HepG2 (cell line): ENCODE data around the gene ABHD6. TPM values are rescaled to one million over a fixed set of nuclear protein-coding genes. Genes with fewer than 3 reads are reported as not detected.

Source experiments
- ATF7-NPFF ChIP-seq: sonication (generic); formaldehyde crosslinking; IDR thresholded peaks from 2 replicates; pipeline ENCODE4 v1.8.1; 2023; ENCODE audit warnings: mild to moderate bottlenecking, low read depth, missing genetic modification reagents, moderate library complexity
- CENPX ChIP-seq: sonication (generic); formaldehyde crosslinking; IDR thresholded peaks from 2 replicates; pipeline ENCODE4 v1.9.0; 2021; ENCODE audit warnings: mild to moderate bottlenecking, missing genetic modification reagents, moderate library complexity
- EED ChIP-seq: sonication (generic); formaldehyde crosslinking; IDR thresholded peaks from 2 replicates; pipeline ENCODE4 v1.5.0; 2020; ENCODE audit warnings: mild to moderate bottlenecking, missing genetic modification reagents
- HDAC1 ChIP-seq: sonication (generic); formaldehyde crosslinking; IDR thresholded peaks from 2 replicates; pipeline ENCODE4 v1.5.1; 2020; ENCODE audit warnings: mild to moderate bottlenecking, missing genetic modification reagents
- KMT2A ChIP-seq: sonication (generic); formaldehyde crosslinking; IDR thresholded peaks from 2 replicates; pipeline ENCODE4 v1.4.0; 2020; ENCODE audit warnings: missing genetic modification reagents
- KMT2B ChIP-seq: IDR thresholded peaks from 2 replicates; pipeline ENCODE4 v1.6.1; 2016; ENCODE audit warnings: missing genetic modification reagents, missing compliant biosample characterization
- NR1H2 ChIP-seq: sonication (generic); formaldehyde crosslinking; IDR thresholded peaks from 2 replicates; pipeline ENCODE4 v1.8.1; 2022; ENCODE audit warnings: low read depth, missing genetic modification reagents, borderline replicate concordance
- POLR2A ChIP-seq, 2 experiments: IDR thresholded peaks; 2 replicates each; pipeline ENCODE4 v1.6.1; 2011; ENCODE audit warnings: low read depth in 2 of 2, low read length in 2 of 2, mild to moderate bottlenecking in 1 of 2, moderate library complexity in 1 of 2; ENCODE audit not compliant: insufficient read depth in 1 of 2
- SKI ChIP-seq: fragments of 450-650 bp; IDR thresholded peaks from one replicate; pipeline ENCODE4 v1.6.1; 2018; ENCODE audit warnings: mild to moderate bottlenecking; ENCODE audit not compliant: partially characterized antibody
- SMC3 ChIP-seq: IDR thresholded peaks from 2 replicates; pipeline ENCODE4 v1.6.1; 2011; ENCODE audit warnings: low read length, improper control_type of control experiment
- SNRNP70 ChIP-seq: fragments of 200-400 bp; formaldehyde crosslinking; IDR thresholded peaks from 2 replicates; pipeline ENCODE4 v1.6.1; 2017; ENCODE audit warnings: mild to moderate bottlenecking, low read depth, low read length, moderate library complexity
- SP2 ChIP-seq: sonication (generic); formaldehyde crosslinking; IDR thresholded peaks from 2 replicates; pipeline ENCODE4 v1.5.1; 2020; ENCODE audit warnings: mild to moderate bottlenecking, missing genetic modification reagents
- STAG1 ChIP-seq: sonication (generic); formaldehyde crosslinking; IDR thresholded peaks from 2 replicates; pipeline ENCODE4 v1.4.0; 2020; ENCODE audit warnings: missing genetic modification reagents
- YEATS4 ChIP-seq: sonication (generic); formaldehyde crosslinking; IDR thresholded peaks from 2 replicates; pipeline ENCODE4 v1.4.0; 2020; ENCODE audit warnings: missing genetic modification reagents, borderline replicate concordance
- ZBTB4 ChIP-seq: sonication (generic); formaldehyde crosslinking; IDR thresholded peaks from 2 replicates; pipeline ENCODE4 v1.4.0; 2020; ENCODE audit warnings: missing genetic modification reagents, mild to moderate bottlenecking, borderline replicate concordance
- ZBTB7A ChIP-seq: sonication (generic); formaldehyde crosslinking; IDR thresholded peaks from 2 replicates; pipeline ENCODE4 v1.8.0; 2022; ENCODE audit warnings: mild to moderate bottlenecking, missing genetic modification reagents
- ZNF367 ChIP-seq: sonication (generic); formaldehyde crosslinking; IDR thresholded peaks from 2 replicates; pipeline ENCODE4 v1.4.0; 2020; ENCODE audit warnings: missing genetic modification reagents, borderline replicate concordance
- ZNF547 ChIP-seq: sonication (generic); formaldehyde crosslinking; IDR thresholded peaks from 2 replicates; pipeline ENCODE4 v1.5.1; 2020; ENCODE audit warnings: mild to moderate bottlenecking, missing genetic modification reagents
- ZNF619 ChIP-seq: sonication (generic); formaldehyde crosslinking; IDR thresholded peaks from 2 replicates; pipeline ENCODE4 v1.4.0; 2020; ENCODE audit warnings: mild to moderate bottlenecking, missing genetic modification reagents
- ZNF746 ChIP-seq: sonication (generic); formaldehyde crosslinking; IDR thresholded peaks from 2 replicates; pipeline ENCODE4 v1.8.0; 2022; ENCODE audit warnings: mild to moderate bottlenecking, missing genetic modification reagents
- ZSCAN20 ChIP-seq: sonication (generic); formaldehyde crosslinking; IDR thresholded peaks from 2 replicates; pipeline ENCODE4 v1.4.0; 2020; ENCODE audit warnings: missing genetic modification reagents, mild to moderate bottlenecking, borderline replicate concordance
- ZSCAN31 ChIP-seq: sonication (generic); formaldehyde crosslinking; IDR thresholded peaks from 2 replicates; pipeline ENCODE4 v1.5.0; 2020; ENCODE audit warnings: low read depth, mild to moderate bottlenecking, missing genetic modification reagents
- polyA plus RNA-seq, 8 experiments: library from polyadenylated mRNA; depleted of rRNA in 3 of 8; stranded (reverse) in 7 of 8; unstranded in 1 of 8; fragments of >200 nt; fragmentation: Illumina TruSeq in 4 of 8; extraction: Trizol in 4 of 8; gene quantifications; 2 replicates each; pipeline versions ENCODE4 v1.2.1 to v1.2.3, GENCODE V29; 2011 to 2016; ENCODE audit warnings: low read depth in 4 of 8, missing spikeins in 1 of 8, mixed read lengths in 1 of 8; ENCODE audit not compliant: insufficient read depth in 1 of 8
- total RNA-seq, 5 experiments: library from RNA; depleted of rRNA; stranded (reverse); fragments of >200 nt; fragmentation: Illumina TruSeq; extraction: Trizol; gene quantifications; 2 replicates each; pipeline ENCODE4 v1.2.3, GENCODE V29; 2016; ENCODE audit warnings: low read depth in 1 of 5
- TF ChIP-seq, protein P1 (sequence below): sonication (generic); formaldehyde crosslinking; IDR thresholded peaks from 2 replicates; pipeline ENCODE4 v1.4.0; 2020; ENCODE audit warnings: missing genetic modification reagents

The ABHD6 gene
- total and polyA plus RNA-seq, 2 of the 13 experiments (the other 11 are each of a cell fraction or from before 2014, with no cell fraction given) = 9.0 to 17.2 TPM

- TF ChIP-seq HDAC1 (CRISPR knock-in tag) (peak; percentile 75), SP2 (CRISPR knock-in tag) (peak; percentile 82), SKI (peak; percentile 35), ATF7-NPFF (no peak), POLR2A (IDR thresholded peaks at IDR 0.05; ENCODE audit: insufficient read depth in 1 of 2, low read depth in 2 of 2, low read length in 2 of 2) (peak; percentile 70 to 73), KMT2B (peak; percentile 94), ZNF547 (CRISPR knock-in tag) (peak; percentile 64; the same call in 1 of the 2 replicates), KMT2A (CRISPR knock-in tag) (peak; percentile 80), ZNF367 (CRISPR knock-in tag) (no peak), ZSCAN20 (CRISPR knock-in tag) (0 out of 2 replicates have a peak, but pooled peaks have one; percentile 26), NR1H2 (CRISPR knock-in tag) (0 out of 2 replicates have a peak, but pooled peaks have one; percentile 35), STAG1 (CRISPR knock-in tag) (peak; percentile 59), YEATS4 (CRISPR knock-in tag) (no peak; the same call in 1 of the 2 replicates), SNRNP70 (no peak), ZBTB4 (CRISPR knock-in tag) (peak; percentile 42; the same call in 1 of the 2 replicates), SMC3 (peak; percentile 25; the same call in 1 of the 2 replicates), ZNF619 (CRISPR knock-in tag) (0 out of 2 replicates have a peak, but pooled peaks have one; percentile 61), ZNF746 (CRISPR knock-in tag) (0 out of 2 replicates have a peak, but pooled peaks have one; percentile 49), EED (CRISPR knock-in tag) (no peak), ZSCAN31 (CRISPR knock-in tag) (peak; percentile 87), CENPX (CRISPR knock-in tag) (no peak), ZBTB7A (CRISPR knock-in tag) (no peak)
- TF ChIP-seq, protein P1, sequence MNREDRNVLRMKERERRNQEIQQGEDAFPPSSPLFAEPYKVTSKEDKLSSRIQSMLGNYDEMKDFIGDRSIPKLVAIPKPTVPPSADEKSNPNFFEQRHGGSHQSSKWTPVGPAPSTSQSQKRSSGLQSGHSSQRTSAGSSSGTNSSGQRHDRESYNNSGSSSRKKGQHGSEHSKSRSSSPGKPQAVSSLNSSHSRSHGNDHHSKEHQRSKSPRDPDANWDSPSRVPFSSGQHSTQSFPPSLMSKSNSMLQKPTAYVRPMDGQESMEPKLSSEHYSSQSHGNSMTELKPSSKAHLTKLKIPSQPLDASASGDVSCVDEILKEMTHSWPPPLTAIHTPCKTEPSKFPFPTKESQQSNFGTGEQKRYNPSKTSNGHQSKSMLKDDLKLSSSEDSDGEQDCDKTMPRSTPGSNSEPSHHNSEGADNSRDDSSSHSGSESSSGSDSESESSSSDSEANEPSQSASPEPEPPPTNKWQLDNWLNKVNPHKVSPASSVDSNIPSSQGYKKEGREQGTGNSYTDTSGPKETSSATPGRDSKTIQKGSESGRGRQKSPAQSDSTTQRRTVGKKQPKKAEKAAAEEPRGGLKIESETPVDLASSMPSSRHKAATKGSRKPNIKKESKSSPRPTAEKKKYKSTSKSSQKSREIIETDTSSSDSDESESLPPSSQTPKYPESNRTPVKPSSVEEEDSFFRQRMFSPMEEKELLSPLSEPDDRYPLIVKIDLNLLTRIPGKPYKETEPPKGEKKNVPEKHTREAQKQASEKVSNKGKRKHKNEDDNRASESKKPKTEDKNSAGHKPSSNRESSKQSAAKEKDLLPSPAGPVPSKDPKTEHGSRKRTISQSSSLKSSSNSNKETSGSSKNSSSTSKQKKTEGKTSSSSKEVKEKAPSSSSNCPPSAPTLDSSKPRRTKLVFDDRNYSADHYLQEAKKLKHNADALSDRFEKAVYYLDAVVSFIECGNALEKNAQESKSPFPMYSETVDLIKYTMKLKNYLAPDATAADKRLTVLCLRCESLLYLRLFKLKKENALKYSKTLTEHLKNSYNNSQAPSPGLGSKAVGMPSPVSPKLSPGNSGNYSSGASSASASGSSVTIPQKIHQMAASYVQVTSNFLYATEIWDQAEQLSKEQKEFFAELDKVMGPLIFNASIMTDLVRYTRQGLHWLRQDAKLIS (CRISPR knock-in tag) = no peak
Measured at GRCh38 chr3:58305882-58306711, 68.5 kb downstream of the ABHD6 start, which contains the start of the genes HTD2 and RPP14 (continued).
